HEK293 (cell line): ENCODE results near the gene GJD4.

Experiments used
- CTCF ChIA-PET: fragments of 350-600 bp; formaldehyde crosslinking; extraction: SDS; loops from one replicate; lab custom pipeline; 2021; ENCODE audit warnings: antibody characterized with exemption; lab: Yijun Ruan, JAX
- POLR2A ChIA-PET: fragments of 300-600 bp; formaldehyde crosslinking; extraction: SDS; loops from one replicate; lab custom pipeline; 2020; ENCODE audit warnings: antibody characterized with exemption, inconsistent platforms; lab: Yijun Ruan, JAX
- H3K27ac ChIP-seq: fragments of 200-500 bp; sonication (Bioruptor generic); 2 replicates; pipeline ENCODE4 v1.5.1; 2014; ENCODE audit warnings: low read depth, low read length, control low read depth, inconsistent platforms; ENCODE audit errors: extremely low read depth
- H3K36me3 ChIP-seq, 2 experiments: fragments of 200-500 bp in 1 of 2; sonication (Bioruptor generic) in 1 of 2; 1 replicate in 1 of 2; 2 replicates in 1 of 2; pipeline ENCODE4 v1.5.1; 2014 to 2017; ENCODE audit warnings: inconsistent platforms in 2 of 2, low read length in 2 of 2; ENCODE audit not compliant: control insufficient read depth in 2 of 2, insufficient read depth in 1 of 2
- H3K4me1 ChIP-seq: fragments of 200-500 bp; sonication (Bioruptor generic); 2 replicates; pipeline ENCODE4 v1.5.1; 2014; ENCODE audit warnings: mild to moderate bottlenecking, low read length, inconsistent platforms; ENCODE audit not compliant: control insufficient read depth, insufficient read depth
- H3K4me3 ChIP-seq: 2 replicates; pipeline ENCODE4 v1.5.1; 2011; ENCODE audit warnings: low read depth, mild to moderate bottlenecking, control low read depth, low read length, moderate library complexity
- H3K9me3 ChIP-seq: fragments of 200-500 bp; sonication (Bioruptor generic); 2 replicates; pipeline ENCODE4 v1.5.1; 2014; ENCODE audit warnings: low read depth, low read length, inconsistent platforms; ENCODE audit not compliant: control insufficient read depth, insufficient read depth
- HIC1 ChIP-seq: fragments of 450-650 bp; formaldehyde crosslinking; IDR thresholded peaks from 2 replicates; pipeline ENCODE4 v1.5.1; 2016; ENCODE audit warnings: missing biosample characterization, missing genetic modification characterization
- KLF10 ChIP-seq: fragments of 450-650 bp; IDR thresholded peaks from 2 replicates; pipeline ENCODE4 v1.5.1; 2018; ENCODE audit warnings: missing biosample characterization, mild to moderate bottlenecking, missing genetic modification characterization
- SP3 ChIP-seq: fragments of 450-650 bp; formaldehyde crosslinking; IDR thresholded peaks from 2 replicates; pipeline ENCODE4 v1.5.1; 2016; ENCODE audit warnings: missing biosample characterization, missing genetic modification characterization
- SP7 ChIP-seq: fragments of 450-650 bp; formaldehyde crosslinking; IDR thresholded peaks from 2 replicates; pipeline ENCODE4 v1.5.1; 2016; ENCODE audit warnings: missing biosample characterization, missing genetic modification characterization
- ZBTB10 ChIP-seq: fragments of 450-650 bp; formaldehyde crosslinking; IDR thresholded peaks from 2 replicates; pipeline ENCODE4 v1.5.1; 2016; ENCODE audit warnings: missing biosample characterization, missing genetic modification characterization
- ZBTB11 ChIP-seq: fragments of 450-650 bp; formaldehyde crosslinking; conservative IDR thresholded peaks from 2 replicates; pipeline ENCODE4 v1.5.1; 2016; ENCODE audit warnings: low read depth, missing biosample characterization, missing genetic modification characterization
- ZNF155 ChIP-seq: fragments of 450-650 bp; formaldehyde crosslinking; IDR thresholded peaks from 2 replicates; pipeline ENCODE4 v1.5.1; 2016; ENCODE audit warnings: missing biosample characterization, missing genetic modification characterization
- ZNF19 ChIP-seq: fragments of 450-650 bp; formaldehyde crosslinking; IDR thresholded peaks from 2 replicates; pipeline ENCODE4; 2016; ENCODE audit warnings: missing biosample characterization, missing genetic modification characterization, low read depth
- ZNF214 ChIP-seq: fragments of 450-650 bp; formaldehyde crosslinking; IDR thresholded peaks from 2 replicates; pipeline ENCODE4 v1.5.1; 2017; ENCODE audit warnings: missing biosample characterization, mild to moderate bottlenecking, missing genetic modification characterization, borderline replicate concordance
- ZNF404 ChIP-seq: fragments of 450-650 bp; formaldehyde crosslinking; IDR thresholded peaks from 2 replicates; pipeline ENCODE4 v1.5.1; 2017; ENCODE audit warnings: missing biosample characterization, missing genetic modification characterization
- ZNF624 ChIP-seq: fragments of 450-650 bp; formaldehyde crosslinking; IDR thresholded peaks from 2 replicates; pipeline ENCODE4 v1.5.1; 2017; ENCODE audit warnings: missing biosample characterization, missing genetic modification characterization
- ZNF660 ChIP-seq: fragments of 450-650 bp; IDR thresholded peaks from 2 replicates; pipeline ENCODE4 v1.5.1; 2018; ENCODE audit warnings: missing biosample characterization, mild to moderate bottlenecking, missing genetic modification characterization
- ZNF707 ChIP-seq: fragments of 450-650 bp; formaldehyde crosslinking; IDR thresholded peaks from 2 replicates; pipeline ENCODE4 v1.5.1; 2016; ENCODE audit warnings: missing biosample characterization, missing genetic modification characterization
- ZNF747 ChIP-seq: fragments of 450-650 bp; formaldehyde crosslinking; IDR thresholded peaks from 2 replicates; pipeline ENCODE4 v1.5.1; 2016; ENCODE audit warnings: missing biosample characterization, missing genetic modification characterization
- ZNF792 ChIP-seq: fragments of 450-650 bp; formaldehyde crosslinking; IDR thresholded peaks from 2 replicates; pipeline ENCODE4 v1.5.1; 2016; ENCODE audit warnings: missing biosample characterization, missing genetic modification characterization
- ZSCAN23 ChIP-seq: fragments of 450-650 bp; formaldehyde crosslinking; IDR thresholded peaks from 2 replicates; pipeline ENCODE4 v1.5.1; 2016; ENCODE audit warnings: missing biosample characterization, missing genetic modification characterization

GJD4 gene

GRCh38 chr10:35605191-35605590 is at the start of gene GJD4:
Gene GJD4 (plus strand): TSS chr10:35605341. CDS start chr10:35605568, 227 bp downstream.
- Histone ChIP-seq H3K27ac (no peak within 1 kb of the TSS), H3K9me3 (no peaks in the 10 kb centered on the region), H3K36me3 (no peaks in the 10 kb centered on the region), H3K4me1 (no peaks in the 10 kb centered on the region), H3K4me3 (no peak within 1 kb of the TSS)
- ChIA-PET CTCF (interaction anchor here (1.3 kb wide), 1 partner anchor 9 kb away, joined by 4 read pairs; no protein-coding TSS in a partner anchor), POLR2A (no interaction called here)
- TF ChIP-seq ZNF792 (no peak), ZSCAN23 (tag by site-specific recombination) (no peak), ZNF404 (no peak), ZNF19 (tag by site-specific recombination) (no peak), ZBTB11 (tag by site-specific recombination) (no peak), ZNF155 (tag by site-specific recombination) (no peak), SP3 (no peak), ZNF707 (tag by site-specific recombination) (no peak), ZNF624 (tag by site-specific recombination) (no peak), KLF10 (tag by site-specific recombination) (no peak), ZBTB10 (tag by site-specific recombination) (no peak), ZNF747 (tag by site-specific recombination) (no peak), HIC1 (tag by site-specific recombination) (no peak), ZNF214 (tag by site-specific recombination) (no peak)

GRCh38 chr10:35555962-35556930 is 48.9 kb upstream of the GJD4 start:
- no peak overlapping the region for H3K4me3 ChIP-seq
- peaks cover 0 to 9% of the 10 kb centered on the region in 2 experiments; a peak in 2 of 3 replicates for H3K36me3 ChIP-seq
- no peaks in the 10 kb centered on the region for H3K9me3 ChIP-seq
- CTCF ChIA-PET, result interaction anchor here (0.6 to 1.5 kb wide), 3 partner anchors 12 to 320 kb away, joined by 3 to 4 read pairs (median 3); no protein-coding TSS in a partner anchor
- H3K4me1 ChIP-seq, result no peaks in the 10 kb centered on the region
- H3K27ac ChIP-seq, result no peak overlapping the region
- POLR2A ChIA-PET, result no interaction called here
- 0 out of 2 replicates have a peak, but pooled peaks have one; percentile 37 for TF ChIP-seq ZNF660 (tag by site-specific recombination)
- no peak for TF ChIP-seq SP7 (tag by site-specific recombination)
